ENCODE measurements around the gene TPPP. TPM values are rescaled to one million over a fixed set of nuclear protein-coding genes. Genes with fewer than 3 reads are reported as not detected.

The TPPP gene
- total and polyA plus RNA-seq, 2 of the 13 experiments (the other 11 are each of a cell fraction or from before 2014, with no cell fraction given): 0.07 TPM; not detected in 1

DNA sequence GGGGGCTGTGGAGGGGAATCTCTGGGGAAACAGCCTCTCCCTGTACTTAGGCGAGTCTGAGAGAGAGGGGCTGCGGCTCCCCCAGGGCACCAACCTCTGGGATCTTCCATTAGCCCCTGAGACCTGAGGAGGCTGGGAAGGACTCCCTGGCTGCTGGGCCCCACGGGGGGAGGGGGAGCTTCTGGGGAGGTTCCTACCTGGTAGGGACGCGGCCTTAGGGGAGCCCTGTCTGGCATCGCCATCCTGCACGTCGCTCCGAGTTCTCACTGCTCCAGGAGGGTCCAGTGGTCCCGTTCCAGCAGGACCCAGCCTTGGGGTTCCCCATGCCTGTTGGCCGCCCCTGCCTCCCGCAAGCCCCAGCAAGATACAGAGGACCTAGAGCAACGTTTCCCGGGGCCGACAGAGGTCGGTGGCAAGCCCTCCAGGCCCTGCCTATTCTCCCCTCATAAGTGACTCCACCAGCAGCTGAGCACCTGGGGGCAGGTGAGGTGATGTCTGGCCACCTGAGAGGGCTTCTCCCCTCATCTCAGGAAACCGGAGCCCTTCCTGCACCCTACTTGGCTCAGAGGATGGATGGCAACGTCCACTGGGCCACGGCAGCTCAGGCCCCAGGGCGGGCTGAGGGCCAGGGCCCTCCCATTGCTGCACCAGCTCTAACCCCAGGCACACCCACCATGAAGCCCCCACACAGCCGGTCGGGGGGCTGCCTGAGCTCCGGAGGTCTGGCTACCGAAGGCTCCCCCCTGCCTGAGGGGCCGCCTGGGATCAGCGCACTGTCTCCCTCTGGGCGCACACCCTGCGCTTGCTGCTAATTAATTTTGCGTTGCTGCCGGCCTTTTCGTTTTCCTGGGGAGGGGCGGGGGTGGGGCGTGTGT is 22.5 kb downstream of the TPPP start (continued):
- TF ChIP-seq, protein P1, sequence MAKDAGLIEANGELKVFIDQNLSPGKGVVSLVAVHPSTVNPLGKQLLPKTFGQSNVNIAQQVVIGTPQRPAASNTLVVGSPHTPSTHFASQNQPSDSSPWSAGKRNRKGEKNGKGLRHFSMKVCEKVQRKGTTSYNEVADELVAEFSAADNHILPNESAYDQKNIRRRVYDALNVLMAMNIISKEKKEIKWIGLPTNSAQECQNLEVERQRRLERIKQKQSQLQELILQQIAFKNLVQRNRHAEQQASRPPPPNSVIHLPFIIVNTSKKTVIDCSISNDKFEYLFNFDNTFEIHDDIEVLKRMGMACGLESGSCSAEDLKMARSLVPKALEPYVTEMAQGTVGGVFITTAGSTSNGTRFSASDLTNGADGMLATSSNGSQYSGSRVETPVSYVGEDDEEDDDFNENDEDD (CRISPR knock-in tag; IDR thresholded peaks at IDR 0.05; ENCODE audit: borderline replicate concordance): no peak
- TF ChIP-seq PRMT3 (CRISPR knock-in tag; IDR thresholded peaks at IDR 0.05; ENCODE audit: borderline replicate concordance, low read depth) (no peak), MEIS2 (CRISPR knock-in tag; IDR thresholded peaks at IDR 0.05) (no peak), ZFP36 (IDR thresholded peaks at IDR 0.05; ENCODE audit: borderline replicate concordance, low read depth, low read length, partially characterized antibody) (no peak), ZNF550 (CRISPR knock-in tag; IDR thresholded peaks at IDR 0.05; ENCODE audit: borderline replicate concordance) (no peak), PHF8 (CRISPR knock-in tag; IDR thresholded peaks at IDR 0.05) (no peak), RBM39 (IDR thresholded peaks at IDR 0.05; ENCODE audit: low read depth, low read length, poor library complexity, severe bottlenecking) (peak; percentile 11), STAG1 (CRISPR knock-in tag; IDR thresholded peaks at IDR 0.05) (no peak)
- TF ChIP-seq, protein P2, sequence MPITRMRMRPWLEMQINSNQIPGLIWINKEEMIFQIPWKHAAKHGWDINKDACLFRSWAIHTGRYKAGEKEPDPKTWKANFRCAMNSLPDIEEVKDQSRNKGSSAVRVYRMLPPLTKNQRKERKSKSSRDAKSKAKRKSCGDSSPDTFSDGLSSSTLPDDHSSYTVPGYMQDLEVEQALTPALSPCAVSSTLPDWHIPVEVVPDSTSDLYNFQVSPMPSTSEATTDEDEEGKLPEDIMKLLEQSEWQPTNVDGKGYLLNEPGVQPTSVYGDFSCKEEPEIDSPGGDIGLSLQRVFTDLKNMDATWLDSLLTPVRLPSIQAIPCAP (CRISPR knock-in tag; IDR thresholded peaks at IDR 0.05; ENCODE audit: low read depth): no peak

Data from HepG2 (cell line).